Endothelial cell (in vitro differentiated cells): ENCODE data around the gene TRIM66. TPM values are rescaled to one million over a fixed set of nuclear protein-coding genes. Genes with fewer than 3 reads are reported as not detected.

ENCODE experiments used
- DNase-seq: peaks from one replicate; pipeline ENCODE4 v3.0.0; 2021; ENCODE audit warnings: low spot score
- H3K27ac Mint-ChIP-seq: one replicate; pipeline ENCODE4 v1.8.0; 2021; ENCODE audit warnings: mixed read lengths, inconsistent platforms; ENCODE audit not compliant: unreplicated experiment
- H3K27me3 Mint-ChIP-seq: one replicate; pipeline ENCODE4 v1.8.0; 2021; ENCODE audit warnings: mild to moderate bottlenecking, moderate library complexity, mixed read lengths, inconsistent platforms; ENCODE audit not compliant: unreplicated experiment
- H3K36me3 Mint-ChIP-seq: one replicate; pipeline ENCODE4 v1.8.0; 2021; ENCODE audit warnings: mild to moderate bottlenecking, low read depth, mixed read lengths, inconsistent platforms; ENCODE audit not compliant: unreplicated experiment
- H3K4me1 Mint-ChIP-seq: one replicate; pipeline ENCODE4 v1.8.0; 2021; ENCODE audit warnings: mild to moderate bottlenecking, mixed read lengths, inconsistent platforms; ENCODE audit not compliant: unreplicated experiment
- H3K4me3 Mint-ChIP-seq: one replicate; pipeline ENCODE4 v1.8.0; 2021; ENCODE audit warnings: mild to moderate bottlenecking, mixed read lengths, inconsistent platforms; ENCODE audit not compliant: unreplicated experiment
- H3K9me3 Mint-ChIP-seq: one replicate; pipeline ENCODE4 v1.8.0; 2021; ENCODE audit warnings: mixed read lengths, inconsistent platforms; ENCODE audit not compliant: unreplicated experiment
- CTCF ChIP-seq: fragments of 200-600 bp; sonication (generic); IDR thresholded peaks from one replicate; pipeline ENCODE4 v1.5.0; 2021; ENCODE audit warnings: antibody characterized with exemption; ENCODE audit not compliant: unreplicated experiment
- long read RNA-seq: library from polyadenylated mRNA; unstranded; transcript quantifications from one replicate; pipeline ENCODE4 v2.0.0, GENCODE V29; 2020; ENCODE audit not compliant: unreplicated experiment
- total RNA-seq: library from RNA; stranded (reverse); fragmentation: NEBNext Ultra II Directional; extraction: Animal tissue kit (Norgen Biotek cat#: 25700); gene quantifications from one replicate; pipeline ENCODE4 v1.2.1, GENCODE V29; 2021; ENCODE audit not compliant: unreplicated experiment

TRIM66 gene
- total RNA-seq, result 11.4 TPM
- long read RNA-seq, partial matches to known transcripts, result 2 of 5 reads
- long read RNA-seq, other reads (novel, unspliced or antisense), result 3 of 5 reads

GRCh38 chr11:8682303-8683114 is at the start of gene TRIM66, which contains the start of gene RPL27A:
Gene TRIM66, minus strand, starts transcription at chr11:8682665. Its CDS starts 10,391 bp downstream, at chr11:8672274.
Gene RPL27A, plus strand, starts transcription at chr11:8682792. Its CDS starts 22 bp downstream, at chr11:8682814.
- H3K36me3 Mint-ChIP-seq, result peaks cover 45% of the 10 kb centered on the region
- peak; percentile 100 for DNase-seq

GRCh38 chr11:8731647-8732323 is 49.3 kb upstream of the TRIM66 start:
- peaks cover 23% of the 10 kb centered on the region for H3K4me1 Mint-ChIP-seq

More at GRCh38 chr11:8682303-8683114, at the start of gene TRIM66, which contains the start of gene RPL27A:
- peak within 1 kb of the TSS; percentile 97 for H3K4me3 Mint-ChIP-seq
- H3K9me3 Mint-ChIP-seq, result no peaks in the 10 kb centered on the region
- H3K27me3 Mint-ChIP-seq, result peaks cover 16% of the 10 kb centered on the region
- TF ChIP-seq CTCF, result no peak
- H3K4me1 Mint-ChIP-seq, result peaks cover 47% of the 10 kb centered on the region
- H3K27ac Mint-ChIP-seq, result peak within 1 kb of the TSS; percentile 96

GRCh38 chr11:8730697-8731020 is 48.2 kb upstream of the TRIM66 start:
- no peak for DNase-seq
- TF ChIP-seq CTCF, result no peak
- no peaks in the 10 kb centered on the region for H3K9me3 Mint-ChIP-seq
- H3K27ac Mint-ChIP-seq, result no peak overlapping the region
- H3K27me3 Mint-ChIP-seq, result peaks cover 8% of the 10 kb centered on the region
- peaks cover 24% of the 10 kb centered on the region for H3K36me3 Mint-ChIP-seq
- peaks cover 23% of the 10 kb centered on the region for H3K4me1 Mint-ChIP-seq
- no peak overlapping the region for H3K4me3 Mint-ChIP-seq

More at GRCh38 chr11:8731647-8732323, 49.3 kb upstream of the TRIM66 start:
- Mint-ChIP-seq H3K27me3 (peaks cover 8% of the 10 kb centered on the region), H3K4me3 (peak overlapping the region; percentile 29), H3K36me3 (peaks cover 24% of the 10 kb centered on the region), H3K9me3 (no peaks in the 10 kb centered on the region), H3K27ac (no peak overlapping the region)
- no peak for DNase-seq
- no peak for TF ChIP-seq CTCF

GRCh38 chr11:8729837-8730696 is 47.6 kb upstream of the TRIM66 start:
- Mint-ChIP-seq H3K4me1 (peaks cover 23% of the 10 kb centered on the region), H3K27me3 (peaks cover 8% of the 10 kb centered on the region), H3K9me3 (no peaks in the 10 kb centered on the region), H3K36me3 (peaks cover 24% of the 10 kb centered on the region), H3K27ac (peak overlapping the region; percentile 43), H3K4me3 (no peak overlapping the region)
- TF ChIP-seq CTCF, result no peak
- no peak for DNase-seq
